ENCODE measurements around the gene NUBPL.
"Not testable (repeated sequence)": the region's sequence is repeated elsewhere in the genome, so short reads cannot be mapped to it uniquely, and the experiment has no call there.

GRCh38 chr14:31708661-31709060, 147.5 kb downstream of the NUBPL start:
- not testable (repeated sequence) for TF ChIP-seq EP300 (IDR thresholded peaks at IDR 0.05; ENCODE audit: low read depth); CTCF (IDR thresholded peaks at IDR 0.05)
